Lower lobe of right lung (tissue), 2 donors: ENCODE data around the gene FBLN2. TPM values are rescaled to one million over a fixed set of nuclear protein-coding genes. Genes with fewer than 3 reads are reported as not detected.

Experiments
- ATAC-seq, 2 donors: fragments of 200-7000 bp; cut with Tn5 transposase; one replicate each; pipeline ENCODE4 v1.9.1; 2020 to 2022; ENCODE audit warnings: mild to moderate bottlenecking in 2 of 2, moderate library complexity in 2 of 2
- DNase-seq: peaks from one replicate; pipeline ENCODE4 v3.0.0-alpha.2; 2020
- H3K27ac ChIP-seq: fragments of 200-600 bp; one replicate; pipeline ENCODE4 v1.8.0; 2022
- H3K27me3 ChIP-seq: fragments of 200-600 bp; one replicate; pipeline ENCODE4 v1.8.0; 2022; ENCODE audit warnings: low read depth
- H3K36me3 ChIP-seq: fragments of 200-600 bp; one replicate; pipeline ENCODE4 v1.8.0; 2022; ENCODE audit warnings: mild to moderate bottlenecking
- H3K4me1 ChIP-seq: fragments of 200-600 bp; one replicate; pipeline ENCODE4 v1.8.0; 2022
- H3K4me3 ChIP-seq: fragments of 200-600 bp; one replicate; pipeline ENCODE4 v1.8.0; 2022; ENCODE audit warnings: mild to moderate bottlenecking
- H3K9me3 ChIP-seq: fragments of 200-600 bp; one replicate; pipeline ENCODE4 v1.8.0; 2022
- intact Hi-C: fragments of 100-400 bp; cut with DNase I; formaldehyde crosslinking; loops from one replicate; pipeline ENCODE4 v1.11.0; 2022
- total RNA-seq: library from RNA; stranded (reverse); fragmentation: NEBNext Ultra II Directional; extraction: Animal tissue kit (Norgen Biotek cat#: 25700); gene quantifications from one replicate; pipeline ENCODE4 v1.2.1, GENCODE V29; 2021
- TF ChIP-seq, protein P1 (sequence below): fragments of 200-600 bp; IDR thresholded peaks from one replicate; pipeline ENCODE4 v1.8.0; 2022; ENCODE audit warnings: antibody characterized with exemption, mild to moderate bottlenecking
- donor health status: DM: no; HTN: yes; CAD: no; lungs with severe emphysema.

FBLN2 gene
- total RNA-seq, 1 donor from 2014 or later: 40.8 TPM

DNA sequence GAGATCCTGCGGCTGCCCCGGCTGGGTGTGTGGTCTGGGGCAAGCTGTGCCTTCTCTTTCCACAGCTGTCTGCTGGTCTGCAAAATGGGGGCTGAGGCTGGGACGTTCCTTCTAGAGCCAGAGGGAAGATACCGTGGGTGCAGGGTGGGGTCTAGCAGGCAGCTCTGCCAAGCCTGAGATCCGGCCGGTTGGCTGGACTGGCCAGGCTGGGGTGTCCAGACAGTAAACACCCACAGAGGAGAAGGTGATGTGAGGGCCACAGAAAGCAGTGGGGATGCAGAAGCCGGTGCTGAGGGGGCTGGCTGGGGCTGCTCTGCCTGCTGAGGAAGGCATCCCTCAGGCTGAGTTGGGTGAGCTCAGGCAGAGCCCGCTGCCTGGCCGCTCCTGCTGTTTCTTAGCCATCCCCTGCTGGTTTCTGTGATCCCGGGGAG is 46.1 kb downstream of the FBLN2 start:
- no peaks in the 10 kb centered on the region for H3K36me3 ChIP-seq
- TF ChIP-seq, protein P1, sequence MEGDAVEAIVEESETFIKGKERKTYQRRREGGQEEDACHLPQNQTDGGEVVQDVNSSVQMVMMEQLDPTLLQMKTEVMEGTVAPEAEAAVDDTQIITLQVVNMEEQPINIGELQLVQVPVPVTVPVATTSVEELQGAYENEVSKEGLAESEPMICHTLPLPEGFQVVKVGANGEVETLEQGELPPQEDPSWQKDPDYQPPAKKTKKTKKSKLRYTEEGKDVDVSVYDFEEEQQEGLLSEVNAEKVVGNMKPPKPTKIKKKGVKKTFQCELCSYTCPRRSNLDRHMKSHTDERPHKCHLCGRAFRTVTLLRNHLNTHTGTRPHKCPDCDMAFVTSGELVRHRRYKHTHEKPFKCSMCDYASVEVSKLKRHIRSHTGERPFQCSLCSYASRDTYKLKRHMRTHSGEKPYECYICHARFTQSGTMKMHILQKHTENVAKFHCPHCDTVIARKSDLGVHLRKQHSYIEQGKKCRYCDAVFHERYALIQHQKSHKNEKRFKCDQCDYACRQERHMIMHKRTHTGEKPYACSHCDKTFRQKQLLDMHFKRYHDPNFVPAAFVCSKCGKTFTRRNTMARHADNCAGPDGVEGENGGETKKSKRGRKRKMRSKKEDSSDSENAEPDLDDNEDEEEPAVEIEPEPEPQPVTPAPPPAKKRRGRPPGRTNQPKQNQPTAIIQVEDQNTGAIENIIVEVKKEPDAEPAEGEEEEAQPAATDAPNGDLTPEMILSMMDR: no peak
- DNase-seq (no peak), ATAC-seq (peak in 1 of 2 donors; percentile 44)
- H3K27ac ChIP-seq: no peak overlapping the region
- H3K27me3 ChIP-seq: no peaks in the 10 kb centered on the region
- no peak overlapping the region for H3K4me3 ChIP-seq
- H3K9me3 ChIP-seq: no peaks in the 10 kb centered on the region
- H3K4me1 ChIP-seq: no peaks in the 10 kb centered on the region
- intact Hi-C loops: no loop called here

GRCh38 chr3:13595485-13595884 is 46.6 kb downstream of the FBLN2 start:
- no peaks in the 10 kb centered on the region for H3K27me3 ChIP-seq
- no peak overlapping the region for H3K4me3 ChIP-seq
- no peaks in the 10 kb centered on the region for H3K36me3 ChIP-seq
- ATAC-seq: no peak
- no peak for DNase-seq
- intact Hi-C loops: no loop called here
- no peaks in the 10 kb centered on the region for H3K4me1 ChIP-seq
- TF ChIP-seq, protein P1: no peak
- no peak overlapping the region for H3K27ac ChIP-seq
- no peaks in the 10 kb centered on the region for H3K9me3 ChIP-seq

DNA sequence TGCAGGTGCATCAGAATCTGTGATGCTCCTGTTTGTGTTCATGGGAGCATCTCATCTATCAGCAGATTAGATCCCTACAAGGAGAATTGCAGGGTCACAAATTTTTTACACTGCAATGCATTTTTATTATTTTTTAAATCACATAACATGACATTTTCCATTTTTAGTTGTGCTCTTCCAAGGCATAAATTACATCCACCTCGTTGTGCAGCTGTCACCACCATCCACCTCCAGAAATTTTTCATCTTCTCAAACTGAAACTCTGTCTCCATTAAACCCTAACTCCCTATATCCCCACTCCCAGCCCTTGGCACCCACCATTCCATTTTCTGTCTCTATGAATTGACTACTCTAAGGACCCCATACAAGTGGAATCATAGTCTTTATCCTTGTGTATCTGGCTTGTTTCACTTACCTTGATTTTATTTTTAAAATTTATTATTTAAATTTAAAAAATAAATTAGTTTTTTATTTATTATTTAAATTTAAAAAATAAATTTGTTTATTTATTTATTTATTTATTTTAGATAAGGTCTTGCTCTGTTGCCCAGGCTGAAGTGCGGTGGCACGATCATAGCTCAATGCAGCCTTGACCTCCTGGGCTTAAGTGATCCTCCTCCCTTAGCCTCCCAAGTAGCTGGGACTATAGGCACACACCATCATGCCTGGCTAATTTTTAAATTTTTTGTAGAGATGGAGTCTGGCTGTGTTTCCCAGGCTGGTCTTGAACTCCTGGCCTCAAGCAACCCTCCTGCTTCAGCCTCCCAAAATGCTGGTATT is 47.7 kb downstream of the FBLN2 start:
- H3K27ac ChIP-seq: no peak overlapping the region
- no peaks in the 10 kb centered on the region for H3K36me3 ChIP-seq
- no peak overlapping the region for H3K4me3 ChIP-seq
- TF ChIP-seq, protein P1: no peak
- no peaks in the 10 kb centered on the region for H3K4me1 ChIP-seq
- intact Hi-C loops: no loop called here
- H3K27me3 ChIP-seq: no peaks in the 10 kb centered on the region
- ATAC-seq: no peak
- no peaks in the 10 kb centered on the region for H3K9me3 ChIP-seq
- DNase-seq: no peak

- H3K27ac ChIP-seq: no peak overlapping the region
- H3K4me1 ChIP-seq: no peaks in the 10 kb centered on the region
- no peaks in the 10 kb centered on the region for H3K9me3 ChIP-seq
- intact Hi-C loops: no loop called here
- no peak for ATAC-seq
- TF ChIP-seq, protein P1: no peak
- no peak overlapping the region for H3K4me3 ChIP-seq
- no peaks in the 10 kb centered on the region for H3K36me3 ChIP-seq
- no peak for DNase-seq
- H3K27me3 ChIP-seq: no peaks in the 10 kb centered on the region
Observed at GRCh38 chr3:13597661-13598060, 48.7 kb downstream of the FBLN2 start.

GRCh38 chr3:13598201-13598600 is 49.3 kb downstream of the FBLN2 start:
- DNase-seq (no peak), ATAC-seq (no peak)
- intact Hi-C loops: no loop called here
- Histone ChIP-seq H3K4me1 (no peaks in the 10 kb centered on the region), H3K36me3 (no peaks in the 10 kb centered on the region), H3K9me3 (no peaks in the 10 kb centered on the region), H3K4me3 (no peak overlapping the region), H3K27me3 (no peaks in the 10 kb centered on the region), H3K27ac (no peak overlapping the region)
- TF ChIP-seq, protein P1: no peak
